Muscle of leg (tissue), 11 donors: ENCODE data around the gene MRPL41. TPM values are rescaled to one million over a fixed set of nuclear protein-coding genes. Genes with fewer than 3 reads are reported as not detected.
"Not testable (repeated sequence)": the region's sequence is repeated elsewhere in the genome, so short reads cannot be mapped to it uniquely, and the experiment has no call there.

Experiments used
- DNase-seq: peaks from one replicate; pipeline ENCODE4 v3.0.0; 2013
- H3K27ac ChIP-seq: one replicate; pipeline ENCODE4 v1.5.1; 2013; ENCODE audit warnings: mild to moderate bottlenecking, low read length, control low read depth
- H3K27me3 ChIP-seq: one replicate; pipeline ENCODE4 v1.6.1; 2013; ENCODE audit warnings: low read length; ENCODE audit not compliant: control insufficient read depth, insufficient read depth
- H3K36me3 ChIP-seq: one replicate; pipeline ENCODE4 v1.6.1; 2013; ENCODE audit warnings: low read length; ENCODE audit not compliant: control insufficient read depth, insufficient read depth
- H3K4me1 ChIP-seq: one replicate; pipeline ENCODE4 v1.6.1; 2013; ENCODE audit warnings: low read length; ENCODE audit not compliant: control insufficient read depth, insufficient read depth
- H3K4me3 ChIP-seq: one replicate; pipeline ENCODE4 v1.5.1; 2013; ENCODE audit warnings: low read length, control low read depth
- H3K9me3 ChIP-seq: replicated peaks from 2 replicates; pipeline ENCODE4 v1.6.1; 2013; ENCODE audit warnings: low read depth, low read length; ENCODE audit not compliant: control insufficient read depth
- WGBS: methylation state at CpG from one replicate; pipeline ENCODE4 v1.1.5; 2013; ENCODE audit warnings: missing lambda C conversion rate; ENCODE audit not compliant: insufficient coverage; 5-methylcytosine and 5-hydroxymethylcytosine counted together
- polyA plus RNA-seq, 8 donors: library from polyadenylated mRNA; unstranded; fragments of 120-200 nt; gene quantifications; one replicate each; pipeline versions ENCODE4 v1.2.1 to v1.2.3, GENCODE V29; 2013; ENCODE audit warnings: inconsistent platforms in 1 of 8, low replicate concordance in 1 of 8; ENCODE audit not compliant: insufficient read length in 8 of 8, insufficient read depth in 1 of 8
- total RNA-seq: library from RNA; stranded (reverse); fragments of 120-200 nt; gene quantifications from one replicate; pipeline ENCODE4 v1.2.4, GENCODE V29; 2013

MRPL41 gene
- total and polyA plus RNA-seq, 9 donors = 25.6 to 42.1 (median 32.0) TPM

GRCh38 chr9:137593176-137593575, 41.5 kb downstream of the MRPL41 start:
- no peak overlapping the region for H3K27ac ChIP-seq
- H3K27me3 ChIP-seq = no peaks in the 10 kb centered on the region
- no peak for DNase-seq
- no peak overlapping the region for H3K4me3 ChIP-seq
- 79% methylated on average over 10 of the region's 12 CpGs for WGBS
- H3K9me3 ChIP-seq = no peaks in the 10 kb centered on the region
- peaks cover 16% of the 10 kb centered on the region for H3K4me1 ChIP-seq
- H3K36me3 ChIP-seq = peaks cover 6% of the 10 kb centered on the region

- not testable (repeated sequence) for H3K9me3 ChIP-seq, H3K4me3 ChIP-seq, H3K4me1 ChIP-seq, H3K27me3 ChIP-seq, H3K27ac ChIP-seq, H3K36me3 ChIP-seq, DNase-seq
- WGBS = no CpG with 5 or more reads among the region's 7 CpGs
Observed at GRCh38 chr9:137596577-137596976, 44.9 kb downstream of the MRPL41 start.

GRCh38 chr9:137598943-137599342, 47.3 kb downstream of the MRPL41 start:
- WGBS = 68% methylated on average over 6 of the region's 8 CpGs
- H3K4me3 ChIP-seq = no peak overlapping the region
- no peak overlapping the region for H3K27ac ChIP-seq
- DNase-seq = no peak
- H3K27me3 ChIP-seq = peaks cover 7% of the 10 kb centered on the region
- H3K9me3 ChIP-seq = no peaks in the 10 kb centered on the region
- no peaks in the 10 kb centered on the region for H3K4me1 ChIP-seq
- H3K36me3 ChIP-seq = no peaks in the 10 kb centered on the region

Other genes with a start within 250 kb of the MRPL41 start
- 2.5 TPM for gene NRARP, start 249.6 kb upstream of the MRPL41 start, total RNA-seq
- gene NRARP, start 249.6 kb upstream of the MRPL41 start, polyA plus RNA-seq = 1 to 10 TPM; 3.4 to 7.5 (median 5.8) TPM
- 9.0 TPM for gene EXD3, start 128.7 kb upstream of the MRPL41 start, total RNA-seq
- 10 to 100 TPM in 6 of 8 donors, 1 to 10 TPM in 2; 7.4 to 19.0 (median 11.8) TPM for gene EXD3, start 128.7 kb upstream of the MRPL41 start, polyA plus RNA-seq
- 2.0 TPM for gene NOXA1, start 128.5 kb upstream of the MRPL41 start, total RNA-seq
- gene NOXA1, start 128.5 kb upstream of the MRPL41 start, polyA plus RNA-seq = 1 to 10 TPM in 7 of 8 donors, under 1 TPM in 1; 0.99 to 5.1 (median 2.6) TPM
- 0.18 TPM for gene ENTPD8, start 110.5 kb upstream of the MRPL41 start, total RNA-seq
- gene ENTPD8, start 110.5 kb upstream of the MRPL41 start, polyA plus RNA-seq = 1 to 10 TPM in 1 of 8 donors, under 1 TPM in 7; 0.35 to 1.2 (median 0.42) TPM
- gene NSMF, start 92.5 kb upstream of the MRPL41 start, total RNA-seq = 9.9 TPM
- gene NSMF, start 92.5 kb upstream of the MRPL41 start, polyA plus RNA-seq = 10 to 100 TPM; 16.1 to 31.1 (median 23.0) TPM
- gene PNPLA7, start 1.5 kb upstream of the MRPL41 start, total RNA-seq = 0.80 TPM
- 1 to 10 TPM; 1.3 to 3.6 (median 2.5) TPM for gene PNPLA7, start 1.5 kb upstream of the MRPL41 start, polyA plus RNA-seq
- gene DPH7, start 27.0 kb downstream of the MRPL41 start, total RNA-seq = 27.4 TPM
- 10 to 100 TPM; 20.8 to 34.8 (median 26.9) TPM for gene DPH7, start 27.0 kb downstream of the MRPL41 start, polyA plus RNA-seq
- gene ZMYND19, start 38.6 kb downstream of the MRPL41 start, total RNA-seq = 18.6 TPM
- gene ZMYND19, start 38.6 kb downstream of the MRPL41 start, polyA plus RNA-seq = 10 to 100 TPM; 18.5 to 22.8 (median 19.4) TPM
- 27.1 TPM for gene ARRDC1, start 53.8 kb downstream of the MRPL41 start, total RNA-seq
- gene ARRDC1, start 53.8 kb downstream of the MRPL41 start, polyA plus RNA-seq = 10 to 100 TPM; 20.6 to 41.3 (median 32.8) TPM
- 29.9 TPM for gene EHMT1, start 67.1 kb downstream of the MRPL41 start, total RNA-seq
- 10 to 100 TPM; 42.9 to 59.7 (median 47.9) TPM for gene EHMT1, start 67.1 kb downstream of the MRPL41 start, polyA plus RNA-seq